Measurements from ENCODE around the gene PTCSC3. TPM values are rescaled to one million over a fixed set of nuclear protein-coding genes. Genes with fewer than 3 reads are reported as not detected.

PTCSC3 gene
- total RNA-seq, 1 donor from 2014 or later = not detected

DNA sequence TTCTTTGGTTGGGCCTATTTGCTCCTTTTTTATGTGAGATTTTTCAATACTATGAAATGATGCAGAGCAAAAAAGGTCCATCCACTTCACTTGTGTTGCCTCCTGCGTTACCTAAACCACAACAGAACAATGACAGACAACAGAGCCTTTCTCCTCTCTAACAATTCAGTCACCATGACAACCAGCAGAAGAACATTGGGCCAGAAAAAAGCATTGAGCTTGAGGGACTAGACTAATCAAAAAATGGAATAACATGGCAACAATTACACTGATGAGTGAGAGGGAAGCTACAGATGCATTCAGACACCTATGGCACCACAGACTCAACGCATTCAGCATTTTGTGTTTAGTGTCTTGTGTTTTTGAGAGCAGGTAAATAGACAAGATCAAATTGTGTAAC is 44.6 kb upstream of the PTCSC3 start:
- Histone ChIP-seq H3K4me3 (no peak overlapping the region), H3K36me3 (no peaks in the 10 kb centered on the region), H2AFZ (replicated peaks) (no peak overlapping the region), H3K4me2 (peak overlapping the region; percentile 62), H3F3A (ENCODE audit: low read depth) (peaks cover 16% of the 10 kb centered on the region), H3K4me1 (peaks cover 72% of the 10 kb centered on the region), H3K79me2 (ENCODE audit: low read depth) (no peaks in the 10 kb centered on the region), H3K9me3 (ENCODE audit: low read depth) (no peaks in the 10 kb centered on the region), H3K27me3 (no peaks in the 10 kb centered on the region), H3K9ac (no peak overlapping the region), H4K20me1 (ENCODE audit: low read depth) (no peaks in the 10 kb centered on the region), H3K27ac (no peak overlapping the region)
- H3K4me3 Mint-ChIP-seq = no peak overlapping the region
- peak; percentile 87 for DNase-seq (ENCODE audit: low spot score)
- no peaks in the 10 kb centered on the region for H3K9me3 Mint-ChIP-seq
- H3K27me3 Mint-ChIP-seq (ENCODE audit: insufficient read depth, low read depth) = peaks cover 7% of the 10 kb centered on the region
- TF ChIP-seq EZH2 (IDR thresholded peaks at IDR 0.05) = no peak
- no peak for TF ChIP-seq EZH2phosphoT487 (IDR thresholded peaks at IDR 0.05)
- TF ChIP-seq, protein P1, sequence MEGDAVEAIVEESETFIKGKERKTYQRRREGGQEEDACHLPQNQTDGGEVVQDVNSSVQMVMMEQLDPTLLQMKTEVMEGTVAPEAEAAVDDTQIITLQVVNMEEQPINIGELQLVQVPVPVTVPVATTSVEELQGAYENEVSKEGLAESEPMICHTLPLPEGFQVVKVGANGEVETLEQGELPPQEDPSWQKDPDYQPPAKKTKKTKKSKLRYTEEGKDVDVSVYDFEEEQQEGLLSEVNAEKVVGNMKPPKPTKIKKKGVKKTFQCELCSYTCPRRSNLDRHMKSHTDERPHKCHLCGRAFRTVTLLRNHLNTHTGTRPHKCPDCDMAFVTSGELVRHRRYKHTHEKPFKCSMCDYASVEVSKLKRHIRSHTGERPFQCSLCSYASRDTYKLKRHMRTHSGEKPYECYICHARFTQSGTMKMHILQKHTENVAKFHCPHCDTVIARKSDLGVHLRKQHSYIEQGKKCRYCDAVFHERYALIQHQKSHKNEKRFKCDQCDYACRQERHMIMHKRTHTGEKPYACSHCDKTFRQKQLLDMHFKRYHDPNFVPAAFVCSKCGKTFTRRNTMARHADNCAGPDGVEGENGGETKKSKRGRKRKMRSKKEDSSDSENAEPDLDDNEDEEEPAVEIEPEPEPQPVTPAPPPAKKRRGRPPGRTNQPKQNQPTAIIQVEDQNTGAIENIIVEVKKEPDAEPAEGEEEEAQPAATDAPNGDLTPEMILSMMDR (IDR thresholded peaks at IDR 0.05) = no peak
- no peaks in the 10 kb centered on the region for H3K36me3 Mint-ChIP-seq
- H3K27ac Mint-ChIP-seq = no peak overlapping the region
- peaks cover 26% of the 10 kb centered on the region for H3K4me1 Mint-ChIP-seq

DNA sequence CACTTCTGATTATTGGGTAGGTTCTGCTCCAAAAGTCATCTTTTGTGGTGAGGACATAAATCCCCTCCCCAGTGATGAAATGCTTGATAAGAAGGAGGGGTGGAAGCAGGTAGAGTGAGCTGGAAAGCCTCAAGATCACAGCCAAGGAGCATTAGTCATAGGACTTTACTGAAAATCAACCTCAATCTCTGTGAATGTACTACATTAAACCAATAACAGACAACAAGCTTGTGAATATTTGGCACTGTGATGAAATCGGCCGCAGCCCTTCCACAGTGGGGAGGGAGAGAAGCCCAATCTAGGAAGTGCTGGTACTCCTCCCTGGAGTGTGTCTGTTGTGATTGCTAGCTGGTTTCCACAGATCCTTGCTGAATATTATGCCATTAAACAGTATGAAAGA is 41.2 kb upstream of the PTCSC3 start:
- Histone ChIP-seq H3K27me3 (no peaks in the 10 kb centered on the region), H3F3A (ENCODE audit: low read depth) (peaks cover 47% of the 10 kb centered on the region), H4K20me1 (ENCODE audit: low read depth) (no peaks in the 10 kb centered on the region), H3K27ac (no peak overlapping the region), H3K4me3 (no peak overlapping the region), H3K36me3 (no peaks in the 10 kb centered on the region), H3K4me2 (no peak overlapping the region), H3K9ac (no peak overlapping the region), H3K79me2 (ENCODE audit: low read depth) (no peaks in the 10 kb centered on the region), H2AFZ (replicated peaks) (peak overlapping the region; percentile 14), H3K4me1 (peaks cover 93% of the 10 kb centered on the region), H3K9me3 (ENCODE audit: low read depth) (no peaks in the 10 kb centered on the region)
- peaks cover 38% of the 10 kb centered on the region for H3K4me1 Mint-ChIP-seq
- no peak overlapping the region for H3K27ac Mint-ChIP-seq
- TF ChIP-seq, protein P1 (IDR thresholded peaks at IDR 0.05) = no peak
- TF ChIP-seq EZH2phosphoT487 (IDR thresholded peaks at IDR 0.05) (no peak), EZH2 (IDR thresholded peaks at IDR 0.05) (no peak)
- DNase-seq (ENCODE audit: low spot score) = no peak
- no peaks in the 10 kb centered on the region for H3K9me3 Mint-ChIP-seq
- no peaks in the 10 kb centered on the region for H3K36me3 Mint-ChIP-seq
- H3K27me3 Mint-ChIP-seq (ENCODE audit: insufficient read depth, low read depth) = peaks cover 5% of the 10 kb centered on the region
- no peak overlapping the region for H3K4me3 Mint-ChIP-seq

DNA sequence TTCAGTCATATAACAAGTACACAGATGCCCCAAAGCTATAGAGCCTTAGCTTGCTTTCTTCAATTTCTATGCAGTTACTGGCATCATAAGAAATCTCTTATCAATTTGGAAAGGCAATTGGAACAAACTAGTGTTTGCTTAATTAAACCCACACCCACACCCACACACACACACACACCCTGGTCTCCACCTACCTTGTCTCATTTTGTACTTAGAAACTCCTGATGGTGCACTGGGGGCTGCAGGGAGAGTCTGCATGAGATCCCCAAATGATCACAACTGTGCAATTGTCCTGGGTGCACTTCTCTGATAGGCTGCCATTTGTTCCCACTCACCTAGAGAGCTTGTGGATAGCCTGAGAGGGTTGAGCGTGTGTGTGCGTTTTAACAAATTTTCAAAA is 40.5 kb upstream of the PTCSC3 start:
- Histone ChIP-seq H3F3A (ENCODE audit: low read depth) (peaks cover 46% of the 10 kb centered on the region), H2AFZ (replicated peaks) (no peak overlapping the region), H3K9me3 (ENCODE audit: low read depth) (no peaks in the 10 kb centered on the region), H3K79me2 (ENCODE audit: low read depth) (no peaks in the 10 kb centered on the region), H3K9ac (no peak overlapping the region), H3K4me2 (peak overlapping the region; percentile 3), H4K20me1 (ENCODE audit: low read depth) (no peaks in the 10 kb centered on the region), H3K4me3 (no peak overlapping the region), H3K36me3 (no peaks in the 10 kb centered on the region), H3K27me3 (no peaks in the 10 kb centered on the region), H3K4me1 (peaks cover 86% of the 10 kb centered on the region), H3K27ac (no peak overlapping the region)
- Mint-ChIP-seq H3K27me3 (ENCODE audit: insufficient read depth, low read depth) (peaks cover 5% of the 10 kb centered on the region), H3K9me3 (no peaks in the 10 kb centered on the region), H3K4me1 (peaks cover 34% of the 10 kb centered on the region), H3K27ac (no peak overlapping the region), H3K4me3 (no peak overlapping the region), H3K36me3 (no peaks in the 10 kb centered on the region)
- no peak for DNase-seq (ENCODE audit: low spot score)
- TF ChIP-seq, protein P1 (IDR thresholded peaks at IDR 0.05) = no peak
- no peak for TF ChIP-seq EZH2 (IDR thresholded peaks at IDR 0.05)
- TF ChIP-seq EZH2phosphoT487 (IDR thresholded peaks at IDR 0.05) = no peak
